ENCODE data around the gene GAPT. TPM values are rescaled to one million over a fixed set of nuclear protein-coding genes. Genes with fewer than 3 reads are reported as not detected.

Gene GAPT
- polyA plus RNA-seq, 1 of the 3 experiments (the other 2 are of a cell fraction), result not detected

- no peak for TF ChIP-seq EZH2phosphoT487 (IDR thresholded peaks at IDR 0.05; ENCODE audit: borderline replicate concordance, low read depth)
- POLR2A ChIA-PET, result no interaction called here
- no peaks in the 10 kb centered on the region for H3K36me3 ChIP-seq (replicated peaks in 1 of 2; ENCODE audit: control insufficient read depth in 1 of 2, insufficient read depth in 2 of 2, low read length in 1 of 2)
Observed at GRCh38 chr5:58481828-58482227, 9.4 kb upstream of the GAPT start.

GRCh38 chr5:58482536-58482935, 8.7 kb upstream of the GAPT start:
- Histone ChIP-seq H3K27ac (ENCODE audit: low read depth in 2 of 2, low read length in 1 of 2) (no peak overlapping the region), H3K9me2 (no peaks in the 10 kb centered on the region), H3K36me3 (replicated peaks in 1 of 2; ENCODE audit: control insufficient read depth in 1 of 2, insufficient read depth in 2 of 2, low read length in 1 of 2) (no peaks in the 10 kb centered on the region), H3K4me2 (no peak overlapping the region), H3K4me1 (ENCODE audit: control insufficient read depth in 1 of 2, insufficient read depth in 2 of 2, low read depth in 1 of 2, low read length in 1 of 2) (no peaks in the 10 kb centered on the region), H4K20me1 (ENCODE audit: insufficient read depth) (no peaks in the 10 kb centered on the region), H3K9ac (no peak overlapping the region), H3K9me3 (no peaks in the 10 kb centered on the region), H3F3A (replicated peaks; ENCODE audit: insufficient read depth) (no peaks in the 10 kb centered on the region), H3K27me3 (ENCODE audit: insufficient read depth) (no peaks in the 10 kb centered on the region; the same call in 1 of the 2 replicates), H3K4me3 (ENCODE audit: low read depth in 2 of 2, low read length in 1 of 2) (no peak overlapping the region), H3K79me2 (ENCODE audit: insufficient read depth) (no peaks in the 10 kb centered on the region), H2AFZ (ENCODE audit: low read depth) (no peak overlapping the region)
- CTCF ChIA-PET, result no interaction called here
- TF ChIP-seq MXI1 (IDR thresholded peaks at IDR 0.05; ENCODE audit: low read depth, low read length), result no peak
- POLR2A ChIA-PET, result no interaction called here
- 44% methylated on average over 1 of the region's 1 CpG for WGBS (ENCODE audit: low lambda C conversion rate)
- no peak for DNase-seq

More at GRCh38 chr5:58481828-58482227, 9.4 kb upstream of the GAPT start:
- Histone ChIP-seq H3K27ac (ENCODE audit: low read depth in 2 of 2, low read length in 1 of 2) (no peak overlapping the region), H3K79me2 (ENCODE audit: insufficient read depth) (no peaks in the 10 kb centered on the region), H3K27me3 (ENCODE audit: insufficient read depth) (no peaks in the 10 kb centered on the region; the same call in 1 of the 2 replicates), H3K4me2 (no peak overlapping the region), H3K9ac (no peak overlapping the region), H3K4me1 (ENCODE audit: control insufficient read depth in 1 of 2, insufficient read depth in 2 of 2, low read depth in 1 of 2, low read length in 1 of 2) (no peaks in the 10 kb centered on the region), H4K20me1 (ENCODE audit: insufficient read depth) (no peaks in the 10 kb centered on the region), H3F3A (replicated peaks; ENCODE audit: insufficient read depth) (no peaks in the 10 kb centered on the region), H3K9me3 (no peaks in the 10 kb centered on the region), H2AFZ (ENCODE audit: low read depth) (no peak overlapping the region), H3K9me2 (no peaks in the 10 kb centered on the region), H3K4me3 (ENCODE audit: low read depth in 2 of 2, low read length in 1 of 2) (no peak overlapping the region)
- no peak for DNase-seq
- CTCF ChIA-PET, result no interaction called here
- 65% methylated on average over 6 of the region's 6 CpGs for WGBS (ENCODE audit: low lambda C conversion rate)

- ChIA-PET POLR2A (no interaction called here), CTCF (interaction anchor here (1.4 kb wide), 1 partner anchor 24 kb away, joined by 4 read pairs; no protein-coding TSS in a partner anchor)
- no peaks in the 10 kb centered on the region for H3F3A ChIP-seq (replicated peaks; ENCODE audit: insufficient read depth)
- WGBS (ENCODE audit: low lambda C conversion rate), result 75% methylated on average over 4 of the region's 4 CpGs
- H3K4me2 ChIP-seq, result no peak overlapping the region
- H2AFZ ChIP-seq (ENCODE audit: low read depth), result no peak overlapping the region
- H3K79me2 ChIP-seq (ENCODE audit: insufficient read depth), result no peaks in the 10 kb centered on the region
- no peak overlapping the region for H3K9ac ChIP-seq
- no peak overlapping the region for H3K4me3 ChIP-seq (ENCODE audit: low read depth in 2 of 2, low read length in 1 of 2)
- no peaks in the 10 kb centered on the region for H3K36me3 ChIP-seq (replicated peaks in 1 of 2; ENCODE audit: control insufficient read depth in 1 of 2, insufficient read depth in 2 of 2, low read length in 1 of 2)
- no peaks in the 10 kb centered on the region for H3K4me1 ChIP-seq (ENCODE audit: control insufficient read depth in 1 of 2, insufficient read depth in 2 of 2, low read depth in 1 of 2, low read length in 1 of 2)
- H4K20me1 ChIP-seq (ENCODE audit: insufficient read depth), result no peaks in the 10 kb centered on the region
- H3K27ac ChIP-seq (ENCODE audit: low read depth in 2 of 2, low read length in 1 of 2), result no peak overlapping the region
- TF ChIP-seq JUND (IDR thresholded peaks at IDR 0.05) (no peak), FOSL2 (IDR thresholded peaks at IDR 0.05; ENCODE audit: borderline replicate concordance, low read depth) (no peak), POLR2AphosphoS5 (IDR thresholded peaks at IDR 0.05; ENCODE audit: low read depth, low read length) (no peak), ELF1 (IDR thresholded peaks at IDR 0.05) (no peak), RXRA (IDR thresholded peaks at IDR 0.05; ENCODE audit: borderline replicate concordance, low read depth) (no peak), CTCF (IDR thresholded peaks at IDR 0.05) (no peak), CHD2 (IDR thresholded peaks at IDR 0.05; ENCODE audit: low read length, partially characterized antibody) (no peak), RCOR1 (IDR thresholded peaks at IDR 0.05; ENCODE audit: low read length) (no peak), RAD21 (IDR thresholded peaks at IDR 0.05; ENCODE audit: low read length) (no peak), FOXM1 (IDR thresholded peaks at IDR 0.05; ENCODE audit: low read depth) (no peak), MXI1 (IDR thresholded peaks at IDR 0.05; ENCODE audit: low read depth, low read length) (no peak), EZH2phosphoT487 (IDR thresholded peaks at IDR 0.05; ENCODE audit: borderline replicate concordance, low read depth) (no peak), YY1 (IDR thresholded peaks at IDR 0.05; ENCODE audit: low read depth) (no peak), NRF1 (IDR thresholded peaks at IDR 0.05; ENCODE audit: low read depth, low read length) (no peak), GABPA (IDR thresholded peaks at IDR 0.05; ENCODE audit: low read depth) (no peak), USF2 (IDR thresholded peaks at IDR 0.05; ENCODE audit: borderline replicate concordance, low read depth, low read length) (no peak), FOXJ3 (CRISPR knock-in tag; IDR thresholded peaks at IDR 0.05) (no peak), TEAD4 (IDR thresholded peaks at IDR 0.05; ENCODE audit: borderline replicate concordance, insufficient read depth) (no peak), TCF12 (IDR thresholded peaks at IDR 0.05) (no peak)
- no peaks in the 10 kb centered on the region for H3K9me2 ChIP-seq
- H3K27me3 ChIP-seq (ENCODE audit: insufficient read depth), result no peaks in the 10 kb centered on the region; the same call in 1 of the 2 replicates
- no peaks in the 10 kb centered on the region for H3K9me3 ChIP-seq
- DNase-seq, result no peak
Observed at GRCh38 chr5:58484505-58484904, 6.7 kb upstream of the GAPT start.

Measured in SK-N-SH (cell line).